Gastroesophageal sphincter (tissue), 3 donors: ENCODE results near the gene SERPINA9.

Source experiments
- EP300 ChIP-seq: sonication (generic); formaldehyde crosslinking; IDR thresholded peaks from one replicate; pipeline ENCODE4 v1.6.1; 2017; ENCODE audit warnings: antibody characterized with exemption, mild to moderate bottlenecking
- POLR2A ChIP-seq, 2 donors: fragments of 450-650 bp; IDR thresholded peaks; one replicate each; pipeline ENCODE4 v1.6.1; 2017; ENCODE audit warnings: antibody characterized with exemption in 2 of 2, mild to moderate bottlenecking in 2 of 2, moderate library complexity in 1 of 2
- POLR2AphosphoS5 ChIP-seq: sonication (generic); formaldehyde crosslinking; IDR thresholded peaks from one replicate; pipeline ENCODE4 v1.6.1; 2017; ENCODE audit warnings: antibody characterized with exemption
- TF ChIP-seq, protein P1 (sequence below), 4 experiments: fragments of 200-600 bp in 2 of 4; fragments of 450-650 bp in 2 of 4; sonication (generic) in 1 of 4; IDR thresholded peaks; one replicate each; pipeline ENCODE4 v1.5.1; 2017 to 2019; ENCODE audit warnings: antibody characterized with exemption in 4 of 4, mild to moderate bottlenecking in 2 of 4, moderate library complexity in 2 of 4

DNA sequence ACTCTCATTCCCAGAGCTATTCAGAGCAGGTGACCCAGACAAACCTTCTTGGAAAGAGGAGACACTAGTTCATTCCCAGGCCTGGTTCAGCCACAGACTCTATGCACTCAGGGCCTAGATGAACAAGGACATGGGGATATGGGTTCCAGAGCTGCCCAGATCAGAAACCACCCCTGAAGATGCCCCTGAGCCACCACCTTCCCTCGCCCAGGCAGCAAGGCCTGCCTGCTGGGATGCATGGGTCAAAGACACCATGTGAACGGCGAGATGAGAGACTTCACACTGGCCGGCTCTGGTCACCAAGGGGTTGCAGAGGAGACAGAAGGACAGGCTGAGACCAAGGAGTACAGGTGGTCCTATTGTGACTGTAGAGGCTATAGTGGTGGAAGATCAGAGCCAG, 29.2 kb upstream of the SERPINA9 start:
- no peak for TF ChIP-seq POLR2AphosphoS5
- TF ChIP-seq, protein P1, sequence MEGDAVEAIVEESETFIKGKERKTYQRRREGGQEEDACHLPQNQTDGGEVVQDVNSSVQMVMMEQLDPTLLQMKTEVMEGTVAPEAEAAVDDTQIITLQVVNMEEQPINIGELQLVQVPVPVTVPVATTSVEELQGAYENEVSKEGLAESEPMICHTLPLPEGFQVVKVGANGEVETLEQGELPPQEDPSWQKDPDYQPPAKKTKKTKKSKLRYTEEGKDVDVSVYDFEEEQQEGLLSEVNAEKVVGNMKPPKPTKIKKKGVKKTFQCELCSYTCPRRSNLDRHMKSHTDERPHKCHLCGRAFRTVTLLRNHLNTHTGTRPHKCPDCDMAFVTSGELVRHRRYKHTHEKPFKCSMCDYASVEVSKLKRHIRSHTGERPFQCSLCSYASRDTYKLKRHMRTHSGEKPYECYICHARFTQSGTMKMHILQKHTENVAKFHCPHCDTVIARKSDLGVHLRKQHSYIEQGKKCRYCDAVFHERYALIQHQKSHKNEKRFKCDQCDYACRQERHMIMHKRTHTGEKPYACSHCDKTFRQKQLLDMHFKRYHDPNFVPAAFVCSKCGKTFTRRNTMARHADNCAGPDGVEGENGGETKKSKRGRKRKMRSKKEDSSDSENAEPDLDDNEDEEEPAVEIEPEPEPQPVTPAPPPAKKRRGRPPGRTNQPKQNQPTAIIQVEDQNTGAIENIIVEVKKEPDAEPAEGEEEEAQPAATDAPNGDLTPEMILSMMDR (IDR thresholded peaks at IDR 0.05): no peak
- no peak for TF ChIP-seq POLR2A (IDR thresholded peaks at IDR 0.05)
- TF ChIP-seq EP300: no peak
